ENCODE measurements around the gene CRACR2B.

GRCh38 chr11:790721-791564 is 36.8 kb upstream of the CRACR2B start:
- TF ChIP-seq EZH2phosphoT487 (IDR thresholded peaks at IDR 0.05; ENCODE audit: insufficient read depth, low read depth) (no peak), EZH2 (IDR thresholded peaks at IDR 0.05; ENCODE audit: insufficient read depth, poor library complexity, severe bottlenecking) (no peak)

All from GM23248 (cell line).